Measurements from ENCODE around the gene ANP32E.
"Not testable (repeated sequence)": the region's sequence is repeated elsewhere in the genome, so short reads cannot be mapped to it uniquely, and the experiment has no call there.

The ANP32E gene

DNA sequence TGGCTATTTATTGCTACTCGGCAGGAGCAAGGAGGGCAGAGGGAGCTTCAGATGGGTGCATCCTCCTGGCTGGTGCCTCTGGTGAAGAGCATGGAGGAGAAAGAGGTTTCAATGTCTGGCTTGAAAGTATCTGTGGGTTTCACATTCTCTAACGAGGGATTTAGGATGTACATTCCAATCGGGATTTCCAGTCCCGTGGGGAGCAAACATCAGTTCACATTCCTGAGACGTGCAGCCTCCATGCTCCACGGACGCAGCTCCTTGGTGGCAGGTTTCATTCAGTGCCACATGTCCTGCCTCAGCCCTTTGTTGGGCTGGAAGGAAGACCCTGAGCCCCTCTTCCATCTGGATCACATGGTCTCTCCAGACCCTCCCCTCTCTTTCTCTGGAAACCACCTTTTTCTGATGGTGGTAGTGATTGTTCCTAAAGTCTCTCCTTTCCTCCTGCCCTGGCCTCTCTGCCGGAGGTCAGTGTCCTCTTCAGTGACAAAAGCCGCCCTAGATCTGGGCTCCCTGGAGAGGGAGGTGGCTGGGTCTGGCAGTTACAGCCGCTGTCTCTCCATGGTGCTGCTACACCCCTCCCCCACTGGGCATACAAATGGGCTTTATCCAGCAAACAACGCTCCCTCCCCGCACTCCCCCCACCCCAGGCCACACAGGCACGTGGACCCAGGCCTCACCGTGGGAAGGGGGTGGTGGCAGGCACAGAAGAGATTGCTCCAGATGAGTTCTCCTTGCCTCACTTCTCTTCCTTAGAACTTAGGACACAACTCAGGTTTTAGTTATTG lies 20.8 kb upstream of the ANP32E start:
- DNase-seq = peak; percentile 63

DNA sequence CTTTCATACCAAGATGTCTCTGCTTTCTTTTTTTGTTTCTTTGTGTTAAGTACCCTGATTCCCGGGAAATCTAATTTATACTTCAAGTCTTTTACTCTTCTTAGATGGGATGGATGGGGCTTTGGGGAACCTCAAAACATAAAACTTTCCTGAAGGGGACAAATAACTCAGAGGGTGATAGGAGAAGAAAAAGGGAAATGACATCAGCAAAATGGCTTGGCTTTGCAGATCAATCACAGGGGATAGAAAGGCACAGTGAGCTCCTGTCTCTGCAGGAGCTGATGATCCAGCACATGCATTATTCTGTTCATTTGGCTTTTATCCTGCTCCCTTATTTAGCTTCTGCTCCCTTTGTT lies 20.3 kb upstream of the ANP32E start:
- DNase-seq = no peak

DNA sequence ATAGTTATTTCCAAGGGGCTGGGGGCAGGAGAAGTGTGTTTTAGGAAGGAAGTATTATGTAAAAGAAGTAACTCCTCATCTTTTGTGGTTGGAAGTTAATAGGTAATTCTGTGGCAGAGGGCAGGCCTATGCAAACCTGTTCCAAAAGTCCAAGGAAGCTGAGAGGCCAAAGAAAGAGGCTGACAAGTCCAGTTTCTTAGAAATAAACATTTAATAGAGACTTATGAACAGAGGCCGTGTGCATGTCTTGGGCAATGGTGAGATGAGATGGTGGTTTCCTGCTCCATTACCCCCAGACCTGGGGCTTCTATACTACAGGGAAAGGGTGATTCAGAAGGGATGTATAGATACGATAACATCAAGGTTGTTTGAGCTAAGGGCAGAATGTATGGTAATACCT lies 14.0 kb upstream of the ANP32E start:
- no peak for DNase-seq

GRCh38 chr1:150243003-150243402 lies 7.1 kb upstream of the ANP32E start:
- no peak for DNase-seq

DNA sequence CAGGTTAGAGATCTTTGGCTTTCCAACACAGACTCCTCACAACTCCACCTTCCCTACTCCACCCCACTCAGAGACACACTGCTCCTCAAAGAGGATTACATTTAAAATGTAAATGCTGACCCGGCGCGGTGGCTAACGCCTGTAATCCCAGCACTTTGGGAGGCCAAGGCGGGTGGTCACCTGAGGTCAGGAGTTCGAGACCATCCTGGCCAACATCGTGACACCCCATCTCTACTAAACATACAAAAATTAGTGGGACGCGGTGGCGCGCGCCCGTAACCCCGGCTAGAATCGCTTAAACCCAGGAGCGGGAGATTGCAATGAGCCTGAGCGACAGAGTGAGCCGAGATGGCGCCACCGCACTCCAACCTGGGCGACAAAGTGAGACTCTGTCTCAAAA lies 1.8 kb upstream of the ANP32E start:
- no peak for DNase-seq

DNA sequence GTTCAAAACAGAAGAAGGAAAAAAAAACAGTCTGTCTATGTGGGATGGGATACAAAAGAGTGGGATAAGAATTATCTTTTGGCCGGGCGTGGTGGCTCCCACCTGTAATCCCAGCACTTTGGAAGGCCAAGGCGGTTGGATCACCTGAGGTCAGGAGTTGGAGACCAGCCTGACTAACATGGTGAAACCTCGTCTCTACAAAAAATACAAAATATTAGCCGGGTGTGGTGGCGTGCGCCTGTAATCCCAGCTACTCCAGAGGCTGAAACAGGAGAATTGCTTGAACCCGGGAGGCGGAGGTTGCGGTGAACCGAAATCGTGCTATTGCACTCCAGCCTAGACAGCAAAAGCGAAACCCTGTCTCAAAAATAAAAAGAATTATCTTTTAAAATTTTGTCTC lies 1.3 kb upstream of the ANP32E start:
- not testable (repeated sequence) for DNase-seq

- no peak for DNase-seq
Observed at GRCh38 chr1:150236614-150237100, 745 bp upstream of the ANP32E start.

DNA sequence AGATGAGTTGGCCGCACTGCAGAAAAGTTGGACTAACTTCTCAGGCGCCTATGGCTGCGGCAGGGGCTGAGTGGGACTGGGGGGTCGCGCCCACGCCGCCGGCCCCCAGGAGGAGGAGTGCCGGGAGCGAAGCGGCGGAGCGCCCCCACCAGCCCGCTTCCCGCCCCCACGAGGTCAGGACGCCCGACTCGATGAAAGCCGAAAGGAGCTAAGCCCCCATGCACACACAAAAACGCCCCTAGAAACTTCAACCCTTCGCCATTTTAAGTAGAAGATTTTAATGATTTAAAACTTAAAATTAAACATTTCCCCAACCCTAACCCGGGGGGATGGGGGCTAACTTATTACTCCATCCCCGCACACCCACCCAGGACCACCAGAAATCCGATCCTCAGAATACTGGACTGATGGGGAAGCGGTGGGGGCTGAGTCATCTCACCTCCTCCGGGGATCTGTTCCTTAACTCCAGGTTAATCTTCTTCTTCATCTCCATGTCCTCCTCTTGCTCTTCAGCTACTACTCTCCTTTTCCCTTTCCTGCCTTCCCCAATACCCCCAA lies 539 bp downstream of the ANP32E start:
- DNase-seq = peak; percentile 9

- peak; percentile 78 for DNase-seq
Observed at GRCh38 chr1:150234566-150235293, 1.2 kb downstream of the ANP32E start.

GRCh38 chr1:150234309-150234565 lies 1.7 kb downstream of the ANP32E start:
- DNase-seq = no peak

- peak; percentile 6 for DNase-seq
Observed at GRCh38 chr1:150233359-150234308, 2.3 kb downstream of the ANP32E start.

GRCh38 chr1:150232921-150233320 lies 3.0 kb downstream of the ANP32E start:
- DNase-seq = not testable (repeated sequence)

DNA sequence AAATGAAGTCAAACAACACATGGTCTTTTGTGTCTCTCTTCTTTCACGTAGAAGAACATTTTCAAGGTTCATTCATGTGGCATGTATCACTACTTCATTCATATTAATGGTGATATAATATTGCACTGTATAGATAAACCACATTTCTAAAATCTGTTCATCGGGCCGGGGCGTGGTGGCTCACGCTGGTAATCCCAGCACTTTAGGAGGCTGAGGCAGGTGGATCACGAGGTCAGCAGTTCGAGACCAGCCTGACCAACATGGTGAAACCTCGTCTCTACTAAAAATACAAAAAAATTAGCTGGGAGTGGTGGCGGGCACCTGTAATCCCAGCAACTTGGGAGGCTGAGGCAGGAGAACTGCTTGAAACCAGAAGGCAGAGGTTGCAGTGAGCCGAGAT lies 7.7 kb downstream of the ANP32E start:
- not testable (repeated sequence) for DNase-seq

DNA sequence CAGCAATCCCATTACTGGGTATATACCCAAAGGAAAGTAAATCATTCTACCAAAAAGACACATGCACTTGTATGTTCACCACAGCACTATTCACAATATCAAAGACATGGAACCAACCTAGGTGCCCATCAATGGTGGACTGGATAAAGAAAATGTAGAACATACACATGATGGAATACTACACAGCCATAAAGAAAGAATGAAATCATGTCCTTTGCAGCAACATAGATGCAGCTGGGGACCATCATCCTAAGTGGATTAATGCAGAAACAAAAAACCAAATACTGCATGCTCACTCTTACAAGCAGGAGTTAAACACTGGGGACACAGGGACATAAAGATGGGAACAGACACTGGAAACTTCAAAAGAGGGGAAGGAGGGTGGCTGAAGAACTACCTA lies 8.7 kb downstream of the ANP32E start:
- DNase-seq = no peak

- no peak for DNase-seq
Observed at GRCh38 chr1:150226486-150226885, 9.4 kb downstream of the ANP32E start.

DNA sequence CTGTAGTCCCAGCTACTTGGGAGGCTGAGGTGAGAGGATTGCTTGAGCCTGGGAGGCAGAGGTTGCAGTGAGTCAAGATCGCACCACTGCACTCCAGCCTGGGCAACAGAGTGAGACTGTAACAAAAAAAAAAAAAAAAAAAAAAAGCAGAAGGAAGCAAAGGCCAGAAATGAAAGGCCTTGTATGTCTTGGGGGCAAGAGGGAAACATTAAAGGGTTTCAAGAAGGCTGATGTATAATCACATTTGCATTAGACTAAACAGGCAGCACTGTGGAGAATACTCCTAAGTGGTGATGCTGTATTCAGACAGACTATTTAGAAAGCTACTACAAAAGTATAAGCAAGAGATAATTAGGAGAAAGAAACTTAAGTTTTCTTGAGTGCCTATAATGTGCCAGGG lies 10.4 kb downstream of the ANP32E start:
- no peak for DNase-seq

DNA sequence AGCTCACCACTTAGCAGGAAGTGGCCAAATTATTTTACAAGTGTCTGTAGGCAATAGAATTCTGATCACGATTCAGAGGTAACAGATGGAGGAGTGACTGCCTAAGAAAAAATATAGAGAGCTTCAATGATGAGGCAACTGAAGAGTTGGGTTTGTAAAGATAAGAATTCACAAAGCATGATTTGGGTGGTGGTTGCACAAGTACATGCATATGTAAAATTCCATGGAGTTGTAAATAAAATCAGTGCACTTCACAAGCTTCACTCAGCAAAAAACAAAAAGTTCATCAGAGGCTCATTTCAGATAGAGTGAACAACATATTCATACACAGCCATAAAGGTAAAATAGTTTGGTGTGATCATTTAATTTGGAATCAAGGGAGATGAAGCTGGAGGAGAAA lies 10.9 kb downstream of the ANP32E start:
- DNase-seq = no peak

DNA sequence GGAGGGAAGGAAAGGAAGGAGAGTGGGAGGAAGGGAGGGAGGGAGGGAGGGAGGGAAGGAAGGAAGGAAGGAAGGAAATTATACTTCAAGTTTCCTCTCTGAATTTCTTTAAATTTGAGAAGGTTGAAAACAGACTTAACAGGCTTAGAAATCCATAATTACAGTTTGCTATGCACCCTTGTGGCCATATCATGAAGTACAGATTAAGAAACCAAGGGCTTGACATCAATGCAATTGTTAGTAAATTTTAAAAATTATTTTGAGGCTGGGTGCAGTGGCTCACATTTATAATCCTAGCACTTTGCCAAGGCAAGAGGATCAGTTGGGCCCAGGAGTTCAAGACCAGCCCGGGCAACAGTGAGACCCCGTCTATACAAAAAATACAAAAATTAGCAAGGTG lies 14.4 kb downstream of the ANP32E start:
- peak; percentile 48 for DNase-seq

GRCh38 chr1:150215855-150216254 lies 20.1 kb downstream of the ANP32E start:
- DNase-seq = not testable (repeated sequence)

GRCh38 chr1:150214099-150214756 lies 21.7 kb downstream of the ANP32E start:
- not testable (repeated sequence) for DNase-seq

GRCh38 chr1:150213170-150214098 lies 22.5 kb downstream of the ANP32E start:
- peak; percentile 92 for DNase-seq
